GM12878 (cell line): ENCODE data around the gene TSPAN12.

Experiments used
- BRCA1 ChIP-seq: IDR thresholded peaks from 2 replicates; pipeline ENCODE4 v1.6.1; 2011; ENCODE audit warnings: low read depth, low read length, improper control_type of control experiment
- CEBPB ChIP-seq, 2 experiments: fragments of 150-350 bp in 1 of 2; IDR thresholded peaks; 2 replicates each; pipeline ENCODE4 v1.6.1; 2012 to 2014; ENCODE audit warnings: low read depth in 2 of 2, low read length in 2 of 2, borderline replicate concordance in 1 of 2, inconsistent platforms in 1 of 2
- CREB1 ChIP-seq: IDR thresholded peaks from 2 replicates; pipeline ENCODE4 v1.6.1; 2012; ENCODE audit warnings: low read depth, mild to moderate bottlenecking, inconsistent platforms
- EP300 ChIP-seq, 2 experiments: fragments of 150-350 bp in 1 of 2; IDR thresholded peaks; 2 replicates each; pipeline ENCODE4 v1.6.1; 2011 to 2012; ENCODE audit warnings: low read depth in 2 of 2, low read length in 2 of 2, borderline replicate concordance in 1 of 2, improper control_type of control experiment in 1 of 2, inconsistent platforms in 1 of 2; ENCODE audit not compliant: control insufficient read depth in 1 of 2
- IRF4 ChIP-seq: IDR thresholded peaks from 2 replicates; pipeline ENCODE4 v1.6.1; 2011; ENCODE audit warnings: low read depth, low read length
- NFIC ChIP-seq: IDR thresholded peaks from 2 replicates; pipeline ENCODE4 v1.6.1; 2012; ENCODE audit warnings: low read depth, mild to moderate bottlenecking, inconsistent platforms, low read length, moderate library complexity
- NFYB ChIP-seq: IDR thresholded peaks from 2 replicates; pipeline ENCODE4 v1.6.1; 2011; ENCODE audit warnings: low read depth, mild to moderate bottlenecking, low read length, improper control_type of control experiment, moderate library complexity; ENCODE audit not compliant: insufficient read depth
- POLR2AphosphoS5 ChIP-seq: IDR thresholded peaks from 2 replicates; pipeline ENCODE4 v1.6.1; 2011; ENCODE audit warnings: mild to moderate bottlenecking, low read length, inconsistent platforms
- TF ChIP-seq, protein P1 (sequence below), 3 experiments: IDR thresholded peaks in 2 of 3; conservative IDR thresholded peaks in 1 of 3; 2 replicates each; pipeline ENCODE4 v1.5.1; 2011; ENCODE audit warnings: low read depth in 3 of 3, low read length in 3 of 3, mild to moderate bottlenecking in 3 of 3, control low read depth in 2 of 3, moderate library complexity in 2 of 3, inconsistent platforms in 1 of 3, mixed read lengths in 1 of 3; ENCODE audit not compliant: control insufficient read depth in 2 of 3, insufficient read depth in 1 of 3; ENCODE audit errors: extremely low read depth in 1 of 3

DNA sequence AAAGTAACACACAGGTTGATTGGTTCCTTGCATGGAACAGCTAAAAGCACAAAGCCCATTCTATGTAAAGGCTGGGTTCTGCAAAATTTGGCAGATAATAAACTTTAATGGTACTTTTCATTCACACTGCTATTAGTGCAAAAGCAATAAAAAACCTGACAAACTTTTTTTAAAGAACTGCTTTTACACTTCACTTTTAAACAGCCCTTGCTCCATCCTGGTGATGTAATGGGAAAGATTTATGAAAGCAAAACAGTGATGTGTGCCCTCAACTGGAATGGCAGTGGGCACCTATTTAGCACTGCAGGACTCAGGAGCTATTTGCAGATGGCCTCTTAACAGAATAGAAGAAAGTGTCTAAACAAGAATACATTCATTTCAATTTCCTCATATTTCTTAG is 44.9 kb downstream of the TSPAN12 start:
- no peak for TF ChIP-seq CREB1
- TF ChIP-seq CEBPB (IDR thresholded peaks at IDR 0.05; ENCODE audit: borderline replicate concordance in 1 of 2, low read depth in 2 of 2, low read length in 2 of 2) = no peak
- no peak for TF ChIP-seq NFYB
- TF ChIP-seq POLR2AphosphoS5 = no peak
- TF ChIP-seq BRCA1 = no peak
- TF ChIP-seq IRF4 = no peak
- TF ChIP-seq EP300 (IDR thresholded peaks at IDR 0.05; ENCODE audit: borderline replicate concordance in 1 of 2, control insufficient read depth in 1 of 2, low read depth in 2 of 2, low read length in 2 of 2) = no peak
- TF ChIP-seq, protein P1, sequence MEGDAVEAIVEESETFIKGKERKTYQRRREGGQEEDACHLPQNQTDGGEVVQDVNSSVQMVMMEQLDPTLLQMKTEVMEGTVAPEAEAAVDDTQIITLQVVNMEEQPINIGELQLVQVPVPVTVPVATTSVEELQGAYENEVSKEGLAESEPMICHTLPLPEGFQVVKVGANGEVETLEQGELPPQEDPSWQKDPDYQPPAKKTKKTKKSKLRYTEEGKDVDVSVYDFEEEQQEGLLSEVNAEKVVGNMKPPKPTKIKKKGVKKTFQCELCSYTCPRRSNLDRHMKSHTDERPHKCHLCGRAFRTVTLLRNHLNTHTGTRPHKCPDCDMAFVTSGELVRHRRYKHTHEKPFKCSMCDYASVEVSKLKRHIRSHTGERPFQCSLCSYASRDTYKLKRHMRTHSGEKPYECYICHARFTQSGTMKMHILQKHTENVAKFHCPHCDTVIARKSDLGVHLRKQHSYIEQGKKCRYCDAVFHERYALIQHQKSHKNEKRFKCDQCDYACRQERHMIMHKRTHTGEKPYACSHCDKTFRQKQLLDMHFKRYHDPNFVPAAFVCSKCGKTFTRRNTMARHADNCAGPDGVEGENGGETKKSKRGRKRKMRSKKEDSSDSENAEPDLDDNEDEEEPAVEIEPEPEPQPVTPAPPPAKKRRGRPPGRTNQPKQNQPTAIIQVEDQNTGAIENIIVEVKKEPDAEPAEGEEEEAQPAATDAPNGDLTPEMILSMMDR (IDR thresholded peaks at IDR 0.05 in 2 of 3, conservative IDR thresholded peaks at IDR 0.05 in 1 of 3; ENCODE audit: control insufficient read depth in 2 of 3, extremely low read depth in 1 of 3, insufficient read depth in 1 of 3, low read depth in 3 of 3, low read length in 3 of 3) = no peak
- TF ChIP-seq NFIC = no peak
